Lung (tissue), 12 donors: ENCODE results near the gene STRADB. TPM values are rescaled to one million over a fixed set of nuclear protein-coding genes. Genes with fewer than 3 reads are reported as not detected.

Experiments used
- ATAC-seq: fragments of 200-7000 bp; cut with Tn5 transposase; one replicate; pipeline ENCODE4 v1.9.1; 2020; ENCODE audit warnings: moderate number of reproducible peaks; ENCODE audit not compliant: insufficient read depth, low FRiP score
- DNase-seq, 3 donors: peaks; one replicate each; pipeline ENCODE4 v3.0.0-alpha.2; 2013 to 2017
- H3K27ac ChIP-seq, 2 donors: one replicate each; pipeline ENCODE4 v1.5.1; 2013; ENCODE audit warnings: mild to moderate bottlenecking in 2 of 2, moderate library complexity in 2 of 2, control low read depth in 1 of 2, inconsistent platforms in 1 of 2, low read depth in 1 of 2, low read length in 1 of 2
- H3K27me3 ChIP-seq, 3 donors: one replicate each; pipeline ENCODE4 v1.5.1; 2013; ENCODE audit warnings: low read length in 2 of 3; ENCODE audit not compliant: control insufficient read depth in 3 of 3, insufficient read depth in 3 of 3
- H3K36me3 ChIP-seq, 4 donors: one replicate each; pipeline ENCODE4 v1.5.1; 2013; ENCODE audit warnings: low read length in 4 of 4, mild to moderate bottlenecking in 1 of 4, moderate library complexity in 1 of 4; ENCODE audit not compliant: control insufficient read depth in 4 of 4, insufficient read depth in 4 of 4
- H3K4me1 ChIP-seq, 5 donors: one replicate each; pipeline ENCODE4 v1.5.1; 2013; ENCODE audit warnings: low read length in 5 of 5, mild to moderate bottlenecking in 2 of 5, moderate library complexity in 1 of 5; ENCODE audit not compliant: control insufficient read depth in 5 of 5, insufficient read depth in 5 of 5
- H3K4me3 ChIP-seq: one replicate; pipeline ENCODE4 v1.5.1; 2013; ENCODE audit warnings: mild to moderate bottlenecking, control low read depth, moderate library complexity
- H3K9ac ChIP-seq, 2 donors: one replicate each; pipeline ENCODE4 v1.5.1; 2013; ENCODE audit warnings: low read length in 2 of 2, control low read depth in 1 of 2; ENCODE audit not compliant: insufficient read depth in 1 of 2
- H3K9me3 ChIP-seq, 4 donors: one replicate each; pipeline ENCODE4 v1.5.1; 2013; ENCODE audit warnings: low read length in 3 of 4, mild to moderate bottlenecking in 1 of 4, moderate library complexity in 1 of 4; ENCODE audit not compliant: control insufficient read depth in 4 of 4, insufficient read depth in 3 of 4
- WGBS, 2 donors: extraction: QIAGEN DNeasy Blood & Tissue Kit; methylation state at CpG; one replicate each; pipeline ENCODE4 v1.1.7; 2013; 5-methylcytosine and 5-hydroxymethylcytosine counted together
- polyA plus RNA-seq, 2 donors: library from polyadenylated mRNA; stranded (reverse); fragments of 200-250 nt; gene quantifications; one replicate each; pipeline ENCODE4 v1.2.1, GENCODE V29; 2013
- total RNA-seq, 2 donors: library from RNA; depleted of rRNA in 1 of 2; stranded (reverse); fragments of >200 nt in 1 of 2; gene quantifications; one replicate each; pipeline ENCODE4 v1.2.1, GENCODE V29; 2014 to 2021
- TF ChIP-seq, protein P1 (sequence below): IDR thresholded peaks from 2 replicates; pipeline ENCODE4 v1.5.1; 2012; ENCODE audit warnings: mild to moderate bottlenecking; ENCODE audit errors: control extremely low read depth, extremely low read depth
- donor health status: control.
- donor health status: control.
- donor health status: Bipolar disorder and iron deficiency.
- donor health status: healthy.
- donor health status: DM: yes; HTN: yes; CAD: no.

STRADB gene
- total and polyA plus RNA-seq, 4 donors: 10.3 to 58.6 (median 16.8) TPM

GRCh38 chr2:201415149-201415548 lies 36.4 kb upstream of the STRADB start:
- no peak for ATAC-seq

DNA sequence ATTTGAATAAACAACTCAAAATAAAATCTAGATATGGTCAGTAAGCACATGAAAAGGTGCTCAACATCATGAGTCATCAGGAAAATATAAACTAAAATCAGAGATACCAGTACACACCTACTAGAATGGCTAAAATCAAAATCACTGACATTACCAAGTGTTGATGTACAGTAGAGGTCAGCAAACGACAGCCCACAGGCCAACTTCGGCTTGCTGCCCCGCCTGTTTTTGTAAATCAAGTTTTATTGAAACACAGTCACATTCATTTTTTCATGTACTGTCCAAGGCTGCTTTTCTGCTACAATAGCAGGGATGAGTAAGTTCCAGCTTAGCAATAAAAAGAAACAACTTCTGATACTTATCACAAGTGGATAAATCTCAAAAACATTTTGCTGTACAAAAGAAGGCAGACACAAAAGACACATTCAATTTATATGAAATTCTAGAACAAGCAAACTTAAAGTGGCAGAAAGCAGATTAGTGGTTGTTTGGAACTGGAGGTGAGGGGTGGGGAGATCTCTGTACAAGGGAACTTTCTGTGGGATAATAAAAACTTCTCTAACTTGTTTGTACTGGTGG lies 32.4 kb upstream of the STRADB start:
- TF ChIP-seq, protein P1, sequence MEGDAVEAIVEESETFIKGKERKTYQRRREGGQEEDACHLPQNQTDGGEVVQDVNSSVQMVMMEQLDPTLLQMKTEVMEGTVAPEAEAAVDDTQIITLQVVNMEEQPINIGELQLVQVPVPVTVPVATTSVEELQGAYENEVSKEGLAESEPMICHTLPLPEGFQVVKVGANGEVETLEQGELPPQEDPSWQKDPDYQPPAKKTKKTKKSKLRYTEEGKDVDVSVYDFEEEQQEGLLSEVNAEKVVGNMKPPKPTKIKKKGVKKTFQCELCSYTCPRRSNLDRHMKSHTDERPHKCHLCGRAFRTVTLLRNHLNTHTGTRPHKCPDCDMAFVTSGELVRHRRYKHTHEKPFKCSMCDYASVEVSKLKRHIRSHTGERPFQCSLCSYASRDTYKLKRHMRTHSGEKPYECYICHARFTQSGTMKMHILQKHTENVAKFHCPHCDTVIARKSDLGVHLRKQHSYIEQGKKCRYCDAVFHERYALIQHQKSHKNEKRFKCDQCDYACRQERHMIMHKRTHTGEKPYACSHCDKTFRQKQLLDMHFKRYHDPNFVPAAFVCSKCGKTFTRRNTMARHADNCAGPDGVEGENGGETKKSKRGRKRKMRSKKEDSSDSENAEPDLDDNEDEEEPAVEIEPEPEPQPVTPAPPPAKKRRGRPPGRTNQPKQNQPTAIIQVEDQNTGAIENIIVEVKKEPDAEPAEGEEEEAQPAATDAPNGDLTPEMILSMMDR: no peak
- Histone ChIP-seq H3K4me3 (no peak overlapping the region), H3K4me1 (peaks cover 0 to 23% (median 4%) of the 10 kb centered on the region in 5 donors), H3K27me3 (no peaks in the 10 kb centered on the region), H3K9ac (no peak overlapping the region), H3K27ac (no peak overlapping the region), H3K9me3 (no peaks in the 10 kb centered on the region), H3K36me3 (peaks cover 2 to 8% (median 4%) of the 10 kb centered on the region in 4 donors)
- DNase-seq (no peak), ATAC-seq (peak; percentile 41)
- WGBS, 2 donors: 60 to 76% methylated on average over 3 of the region's 3 CpGs

More at GRCh38 chr2:201415149-201415548, 36.4 kb upstream of the STRADB start:
- Histone ChIP-seq H3K9me3 (no peaks in the 10 kb centered on the region), H3K27ac (peak overlapping the region in 1 of 2 donors; percentile 53), H3K4me1 (peaks cover 0 to 33% (median 14%) of the 10 kb centered on the region in 5 donors), H3K27me3 (no peaks in the 10 kb centered on the region), H3K4me3 (no peak overlapping the region), H3K36me3 (peaks cover 2 to 11% (median 8%) of the 10 kb centered on the region in 4 donors), H3K9ac (no peak overlapping the region)
- TF ChIP-seq, protein P1: no peak
- DNase-seq: no peak
- 9 to 33% methylated on average over 2 of the region's 2 CpGs for WGBS, 2 donors

- Histone ChIP-seq H3K4me1 (peaks cover 0 to 24% (median 0%) of the 10 kb centered on the region in 5 donors), H3K9ac (no peak overlapping the region), H3K27me3 (no peaks in the 10 kb centered on the region), H3K9me3 (no peaks in the 10 kb centered on the region), H3K27ac (peak overlapping the region; percentile 15 to 45), H3K4me3 (no peak overlapping the region), H3K36me3 (peaks cover 2 to 8% (median 4%) of the 10 kb centered on the region in 4 donors)
- WGBS, 2 donors: 84 to 89% methylated on average over 4 of the region's 4 CpGs
- TF ChIP-seq, protein P1: no peak
- ATAC-seq (no peak), DNase-seq (no peak)
These were observed 31.6 kb upstream of the STRADB start for GRCh38 chr2:201419986-201420385.
